Amygdala (tissue), 56 donors: ENCODE data around the gene QRFP.

Experiments used
- DNase-seq, 56 donors: peaks; one replicate each; lab custom pipeline; 2025; lab: John Stamatoyannopoulos, UW

QRFP gene

GRCh38 chr9:130934246-130934645 lies 37.6 kb upstream of the QRFP start:
- DNase-seq, result no peak

- DNase-seq, result no peak
These were observed 36.8 kb upstream of the QRFP start for GRCh38 chr9:130933114-130934046.

DNA sequence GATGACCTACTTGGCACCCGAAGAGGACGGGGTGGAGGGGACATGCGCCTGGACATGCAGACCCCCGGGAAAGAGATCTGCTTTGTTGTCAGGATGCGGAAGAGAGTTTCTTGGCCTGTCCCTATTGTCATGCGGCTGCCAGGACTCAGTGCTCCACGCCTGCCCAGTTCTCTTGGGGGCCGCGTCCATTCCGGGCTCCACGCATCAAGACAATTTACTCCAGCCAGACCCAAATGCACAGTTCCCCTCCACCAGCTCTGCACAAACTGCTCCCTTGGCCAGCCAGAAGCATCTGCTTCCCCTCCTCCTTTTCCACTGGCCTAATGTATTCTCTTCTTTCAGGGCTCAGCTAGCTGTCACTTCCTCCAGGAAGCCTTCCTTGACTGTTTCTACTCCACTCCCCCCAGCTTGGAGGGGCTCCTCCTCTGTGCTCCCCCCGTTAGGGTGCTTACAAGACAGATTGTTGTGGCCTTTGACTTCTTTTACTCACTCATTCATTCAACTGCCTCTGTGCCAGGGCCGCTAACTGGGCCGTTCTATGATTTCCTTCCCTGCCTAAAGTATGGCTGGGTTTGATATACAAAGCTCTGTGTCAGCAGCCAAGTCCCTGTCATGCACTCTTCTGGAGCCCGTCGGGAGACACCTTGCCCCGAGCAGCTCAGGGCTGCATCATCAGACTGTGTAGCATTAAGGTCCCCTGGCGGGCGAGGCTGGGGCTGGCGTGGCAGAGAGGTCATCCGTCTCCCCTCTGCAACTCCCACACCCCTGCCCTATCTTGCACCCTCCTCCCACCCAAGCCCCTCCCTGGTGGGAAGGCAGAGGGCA lies 35.9 kb upstream of the QRFP start:
- DNase-seq, result no peak

GRCh38 chr9:130931508-130932254 lies 35.1 kb upstream of the QRFP start:
- DNase-seq, result no peak

GRCh38 chr9:130930804-130931349 lies 34.3 kb upstream of the QRFP start:
- no peak for DNase-seq

- no peak for DNase-seq
These were observed 33.7 kb upstream of the QRFP start for GRCh38 chr9:130930132-130930803.

- DNase-seq, result no peak
These were observed 33.0 kb upstream of the QRFP start for GRCh38 chr9:130929571-130930038.

GRCh38 chr9:130927995-130928900 lies 31.6 kb upstream of the QRFP start:
- DNase-seq, result peak in 4 of 56 donors; percentile 5 to 28 (median 14)

- DNase-seq, result no peak
These were observed 30.7 kb upstream of the QRFP start for GRCh38 chr9:130927338-130927737.

DNA sequence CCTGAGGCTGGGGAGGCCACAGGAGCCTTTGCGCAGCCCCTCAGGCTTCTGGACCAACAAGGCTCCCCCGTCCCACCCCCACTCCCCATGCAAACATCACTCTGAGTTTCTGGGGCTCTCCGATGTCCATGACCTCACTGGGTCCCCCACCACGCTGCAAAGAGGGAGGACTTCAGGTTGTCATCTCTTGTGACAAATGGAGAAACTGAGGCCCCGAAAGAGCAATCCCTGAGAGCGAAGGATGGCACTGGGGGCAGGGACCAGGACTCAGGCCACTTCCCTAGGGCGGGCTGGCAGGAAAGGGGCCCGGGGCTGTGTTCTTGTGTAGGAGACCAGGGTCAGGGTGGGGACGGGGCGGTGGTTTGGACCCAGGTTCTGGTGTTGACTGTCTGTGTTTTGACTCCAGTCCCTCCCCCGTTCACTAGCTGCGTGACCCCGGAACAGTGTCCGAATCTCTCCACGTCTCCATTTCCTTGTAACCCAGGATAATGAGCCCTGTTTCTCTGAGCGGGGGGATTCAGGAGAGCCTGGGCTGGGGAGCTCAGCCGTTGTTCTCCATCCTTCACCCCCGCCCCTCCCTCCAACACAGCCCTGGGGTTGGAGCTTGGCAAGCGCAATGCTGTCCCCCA lies 28.6 kb upstream of the QRFP start:
- no peak for DNase-seq

DNA sequence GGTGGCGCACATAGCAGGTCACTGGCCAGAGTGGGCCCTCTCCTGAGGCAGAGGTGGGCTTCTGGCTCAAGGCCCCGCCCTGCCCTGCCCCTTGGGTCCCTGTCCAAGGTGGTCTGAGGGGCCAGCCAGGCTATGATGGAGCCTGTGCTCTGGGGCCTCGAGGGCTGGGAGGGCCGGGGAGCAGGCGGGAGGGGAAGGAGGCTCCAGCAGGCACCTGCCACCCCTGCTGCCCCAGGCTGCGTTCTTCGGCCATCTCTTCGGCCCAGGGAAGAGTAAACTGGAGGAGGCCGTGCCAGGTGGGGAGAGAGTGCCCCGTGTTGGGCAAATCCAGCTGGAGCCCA lies 27.8 kb upstream of the QRFP start:
- DNase-seq, result no peak

DNA sequence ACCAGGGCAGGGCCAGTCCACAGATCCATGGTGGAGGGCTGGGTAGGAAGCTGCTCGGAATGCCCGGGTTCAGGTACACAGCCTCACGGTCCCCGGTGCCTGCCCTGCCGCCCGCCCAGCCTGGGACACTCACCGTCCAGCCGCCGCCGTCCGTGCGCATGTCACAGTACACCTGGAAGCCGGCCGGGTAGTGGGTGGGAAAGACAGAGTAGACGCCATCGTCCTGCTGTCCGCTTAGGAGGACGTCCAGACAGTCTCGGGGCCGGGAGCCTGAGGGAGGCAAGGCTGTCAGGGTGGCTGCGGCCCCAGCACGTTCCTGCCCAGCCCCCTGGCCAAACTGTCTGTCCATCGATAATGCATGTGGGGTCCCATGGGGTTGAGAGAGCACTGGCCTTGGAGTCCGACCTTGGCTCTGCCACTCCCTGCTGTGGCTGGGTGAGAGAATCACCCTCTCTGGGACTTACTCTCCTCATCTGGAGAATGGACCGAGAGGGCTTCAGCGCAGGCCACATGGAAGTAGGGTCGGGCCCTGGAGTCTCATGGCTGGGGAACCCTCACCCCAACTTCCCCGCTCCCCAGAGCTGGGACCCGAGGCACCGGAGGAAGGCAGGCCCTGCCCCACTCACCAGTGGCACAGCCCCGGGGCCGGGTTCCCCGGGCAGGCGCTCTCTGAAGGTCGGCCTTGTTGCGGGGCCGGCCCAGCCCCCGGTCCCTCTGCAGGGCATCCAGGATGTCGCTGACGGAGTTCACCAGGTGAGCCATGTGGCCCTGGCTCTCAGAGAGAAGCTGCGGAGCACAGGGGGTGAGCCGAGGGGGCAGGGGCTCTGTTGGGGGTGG lies 27.2 kb upstream of the QRFP start:
- DNase-seq, result no peak

- no peak for DNase-seq
These were observed 26.4 kb upstream of the QRFP start for GRCh38 chr9:130922893-130923610.

GRCh38 chr9:130921989-130922892 lies 25.6 kb upstream of the QRFP start:
- DNase-seq, result no peak

DNA sequence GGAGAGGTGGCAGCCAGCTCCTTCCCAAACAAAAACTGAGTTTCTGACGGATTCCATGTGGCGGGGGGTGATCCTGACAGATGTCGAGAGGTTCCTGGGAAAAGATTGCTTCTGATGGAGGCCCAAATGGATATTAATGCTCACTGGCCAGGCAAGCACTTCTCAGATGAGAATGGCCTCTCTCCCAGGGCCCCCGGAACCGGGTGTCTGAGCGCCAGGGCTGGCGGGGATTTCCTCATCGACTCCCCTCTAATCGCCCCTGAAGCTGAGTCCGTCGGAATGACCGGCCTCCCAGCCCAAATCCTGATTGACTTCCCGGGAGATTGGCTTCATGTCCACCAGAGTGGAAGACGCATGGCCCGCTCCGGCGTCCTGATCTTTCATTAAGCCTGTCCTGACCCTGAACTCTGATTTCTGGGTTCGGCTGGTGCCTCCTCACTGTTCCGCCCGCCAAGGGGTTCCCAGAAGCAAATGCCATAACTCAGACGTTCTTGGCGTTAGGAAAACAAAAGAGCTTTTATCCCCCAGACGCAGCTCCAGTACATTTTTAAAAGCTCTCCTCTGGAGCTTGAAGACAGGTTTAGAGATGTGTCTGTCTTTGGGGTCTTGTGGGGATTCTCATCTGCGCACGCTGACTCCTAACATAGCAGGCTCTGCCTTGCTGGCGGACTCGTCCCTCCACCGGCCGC lies 24.8 kb upstream of the QRFP start:
- no peak for DNase-seq
